Hematopoietic multipotent progenitor cell (in vitro differentiated cells): ENCODE data around the gene IKZF1. TPM values are rescaled to one million over a fixed set of nuclear protein-coding genes. Genes with fewer than 3 reads are reported as not detected.

Source experiments
- DNase-seq, 3 donors: peaks; one replicate each; pipeline ENCODE4 v3.0.0-alpha.2; 2011 to 2015; ENCODE audit warnings: low read depth in 2 of 3, low spot score in 2 of 3
- small RNA-seq: library from RNA; depleted of rRNA; stranded (forward); fragments of <200 nt; gene quantifications from one replicate; pipeline ENCODE3, GENCODE V24; 2012
- total RNA-seq: library from RNA; depleted of rRNA; stranded (reverse); fragments of >200 nt; gene quantifications from one replicate; pipeline ENCODE4 v1.2.3, GENCODE V29; 2012

Gene IKZF1
- total RNA-seq, 1 donor, result 183 TPM

- DNase-seq, result no peak
Measured at GRCh38 chr7:50431316-50431715, 126.8 kb downstream of the IKZF1 start.

- DNase-seq, result no peak
Measured at GRCh38 chr7:50431722-50432305, 127.3 kb downstream of the IKZF1 start.

DNA sequence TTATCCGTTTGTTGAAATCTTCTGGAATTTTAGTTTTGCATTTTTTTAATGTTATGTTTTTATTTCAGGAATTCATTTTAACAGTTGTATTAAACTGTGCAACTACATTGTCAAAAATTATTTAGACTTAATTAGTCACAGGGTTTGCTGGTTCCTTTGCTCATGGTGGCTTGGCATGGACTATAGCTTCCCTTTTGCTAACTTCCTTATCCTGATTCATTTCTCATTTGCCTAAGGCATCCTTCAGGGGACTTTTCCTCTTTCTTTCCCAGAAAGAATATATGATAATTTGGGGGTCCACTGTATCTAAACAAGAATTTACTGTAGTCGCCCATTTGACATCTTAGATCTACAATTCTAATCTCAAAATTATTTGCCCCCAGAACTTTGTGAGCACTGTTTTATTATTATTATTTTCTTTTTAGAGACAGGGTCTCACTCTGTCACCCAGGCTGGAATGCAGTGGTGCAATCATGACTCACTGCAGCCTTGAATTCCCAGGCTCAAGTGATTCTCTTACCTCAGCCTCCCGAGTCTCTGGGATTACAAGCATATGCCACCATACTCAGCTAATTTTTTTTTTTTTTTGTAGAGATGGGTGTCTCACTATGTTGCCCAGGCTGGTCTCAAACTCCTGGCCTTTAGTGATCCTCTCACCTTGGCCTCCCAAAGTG is 131.8 kb downstream of the IKZF1 start:
- no peak for DNase-seq

- DNase-seq, result no peak
Measured at GRCh38 chr7:50446542-50446960, 142.0 kb downstream of the IKZF1 start.

- DNase-seq, result no peak
Measured at GRCh38 chr7:50448823-50449222, 144.3 kb downstream of the IKZF1 start.

- no peak for DNase-seq
Measured at GRCh38 chr7:50449501-50449880, 145.0 kb downstream of the IKZF1 start.

GRCh38 chr7:50449881-50450589 is 145.5 kb downstream of the IKZF1 start, which contains the start of gene FIGNL1:
Gene FIGNL1 (minus strand): TSS chr7:50450350. CDS start chr7:50447287, 3,063 bp downstream.
- DNase-seq, result peak; percentile 63 to 74 (median 63)

DNA sequence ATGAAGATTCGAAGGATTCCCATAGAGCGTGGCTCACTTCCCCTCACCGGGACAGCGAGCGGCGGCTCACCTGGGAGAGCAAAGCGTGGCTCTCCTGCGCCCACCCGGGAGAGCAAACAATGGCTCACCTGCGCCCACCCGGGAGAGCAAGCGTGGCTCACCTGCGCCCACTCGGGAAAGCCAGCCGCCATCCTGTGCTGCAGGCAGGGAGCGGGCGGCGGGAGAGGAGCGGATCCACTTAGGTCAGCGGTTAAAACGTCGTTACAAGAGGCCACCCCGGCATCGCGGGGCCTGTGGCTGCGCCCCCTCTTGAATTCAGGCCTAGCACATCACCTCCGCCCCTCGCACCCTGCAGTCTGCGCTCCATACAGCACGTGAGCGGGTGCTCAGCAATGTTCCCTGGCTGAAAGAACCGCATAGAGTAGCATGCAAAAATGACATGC is 146.1 kb downstream of the IKZF1 start:
- DNase-seq, result no peak

Small RNA genes lying within 50 kb of the gene (small RNA-seq; reads per million reads assigned to genes)
- not detected for gene RNU6-1091P

Other genes with a start within 250 kb of the IKZF1 start
- 0.81 TPM for gene ZPBP, start 211.5 kb upstream of the IKZF1 start, total RNA-seq
- gene FIGNL1, start 145.6 kb downstream of the IKZF1 start, total RNA-seq, result 8.6 TPM